ENCODE measurements around the gene POLR1A. TPM values are rescaled to one million over a fixed set of nuclear protein-coding genes. Genes with fewer than 3 reads are reported as not detected.
A peak's percentile ranks its signal among the peaks of the same experiment; 100 is the strongest.

Gene POLR1A
- total RNA-seq, 4 donors from 2014 or later = 15.3 to 22.3 (median 19.8) TPM

DNA sequence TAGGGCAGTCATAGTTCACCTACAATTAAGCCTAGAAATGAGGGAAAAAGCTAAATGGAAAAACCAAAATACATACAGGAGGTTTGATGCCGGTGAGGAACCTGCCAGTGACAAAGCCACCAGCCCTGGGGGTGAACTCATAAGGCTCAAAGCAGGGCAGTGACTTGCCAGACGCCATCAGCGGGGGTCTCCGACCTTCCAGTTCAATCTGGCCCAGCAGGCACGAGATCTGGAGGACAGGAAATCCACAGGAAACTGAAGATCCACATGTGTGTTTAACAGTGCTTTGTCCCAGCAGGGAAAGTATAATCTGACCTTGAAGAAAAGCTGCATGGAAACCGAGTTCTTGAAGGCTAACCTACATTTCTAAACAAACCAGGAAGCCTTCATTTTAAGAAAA lies 60.1 kb downstream of the POLR1A start:
- Histone ChIP-seq H3K4me1 (no peaks in the 10 kb centered on the region), H3K9me3 (no peaks in the 10 kb centered on the region), H3K27ac (no peak overlapping the region), H3K4me3 (no peak overlapping the region), H3K36me3 (peaks cover 2 to 100% (median 8%) of the 10 kb centered on the region in 3 donors), H3K27me3 (no peaks in the 10 kb centered on the region)
- 66 to 76% methylated on average over 6 of the region's 6 CpGs for WGBS, 2 donors
- TF ChIP-seq POLR2A (IDR thresholded peaks at IDR 0.05) (no peak), CTCF (IDR thresholded peaks at IDR 0.05) (no peak), EP300 (IDR thresholded peaks at IDR 0.05) (no peak)
- no peak for DNase-seq (ENCODE audit: low spot score in 2 of 2)

DNA sequence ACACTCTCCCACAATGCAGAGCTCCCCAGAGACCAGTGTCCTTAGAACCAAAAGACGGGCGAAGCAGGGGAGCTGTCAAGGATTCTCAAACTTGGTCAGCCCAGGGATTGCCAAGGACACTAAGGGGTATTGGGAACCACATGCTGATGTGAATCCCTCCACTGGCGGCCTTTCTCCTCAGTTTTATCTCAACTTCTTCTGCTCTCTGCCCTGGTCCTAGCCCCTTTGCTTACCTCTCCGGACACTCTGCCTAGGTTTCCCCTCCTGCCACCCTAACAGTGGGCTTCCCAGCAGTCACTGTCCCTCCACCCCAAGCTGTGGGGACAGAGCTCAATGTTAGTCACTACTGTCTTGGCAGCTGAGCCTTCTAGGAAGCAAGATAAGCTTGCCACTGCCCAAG lies 61.1 kb downstream of the POLR1A start:
- DNase-seq (ENCODE audit: low spot score in 2 of 2) = no peak
- no peaks in the 10 kb centered on the region for H3K27me3 ChIP-seq
- WGBS, 2 donors = 92 to 95% methylated on average over 4 of the region's 4 CpGs
- H3K36me3 ChIP-seq = peaks cover 2 to 100% (median 8%) of the 10 kb centered on the region in 3 donors
- H3K4me3 ChIP-seq = no peak overlapping the region
- H3K27ac ChIP-seq = no peak overlapping the region
- no peaks in the 10 kb centered on the region for H3K9me3 ChIP-seq
- TF ChIP-seq CTCF (IDR thresholded peaks at IDR 0.05) = no peak
- no peak for TF ChIP-seq POLR2A (IDR thresholded peaks at IDR 0.05)
- TF ChIP-seq EP300 (IDR thresholded peaks at IDR 0.05) = no peak
- H3K4me1 ChIP-seq = peaks cover 0 to under 1% (median 0%) of the 10 kb centered on the region in 4 donors

DNA sequence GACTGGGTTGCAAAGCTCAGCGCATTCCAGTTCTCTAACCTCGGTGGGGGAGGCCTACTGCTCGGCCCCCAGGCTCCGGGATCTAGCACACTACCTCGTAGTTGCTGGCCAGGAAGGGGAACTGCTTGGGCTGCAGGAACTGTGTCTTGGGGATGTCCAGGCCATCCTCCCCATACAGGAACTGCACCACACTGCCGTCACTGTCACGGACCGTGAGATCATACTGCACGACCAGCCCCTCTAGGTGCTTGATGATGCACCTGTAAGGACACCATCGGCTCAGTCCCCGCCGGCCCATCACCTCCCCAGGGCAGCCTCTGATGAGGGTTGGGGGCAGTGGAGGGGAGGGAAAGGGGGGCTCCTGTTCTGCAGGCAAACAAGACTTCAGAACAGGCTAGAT lies 61.6 kb downstream of the POLR1A start:
- Histone ChIP-seq H3K36me3 (peaks cover 2 to 100% (median 8%) of the 10 kb centered on the region in 3 donors), H3K27me3 (no peaks in the 10 kb centered on the region), H3K4me1 (peaks cover 0 to 6% (median 3%) of the 10 kb centered on the region in 4 donors), H3K4me3 (no peak overlapping the region), H3K9me3 (no peaks in the 10 kb centered on the region), H3K27ac (no peak overlapping the region)
- no peak for DNase-seq (ENCODE audit: low spot score in 2 of 2)
- TF ChIP-seq EP300 (IDR thresholded peaks at IDR 0.05) (no peak), CTCF (IDR thresholded peaks at IDR 0.05) (no peak), POLR2A (IDR thresholded peaks at IDR 0.05) (no peak)
- WGBS, 2 donors = 87 to 90% methylated on average over 8 to 12 of the region's 12 CpGs

DNA sequence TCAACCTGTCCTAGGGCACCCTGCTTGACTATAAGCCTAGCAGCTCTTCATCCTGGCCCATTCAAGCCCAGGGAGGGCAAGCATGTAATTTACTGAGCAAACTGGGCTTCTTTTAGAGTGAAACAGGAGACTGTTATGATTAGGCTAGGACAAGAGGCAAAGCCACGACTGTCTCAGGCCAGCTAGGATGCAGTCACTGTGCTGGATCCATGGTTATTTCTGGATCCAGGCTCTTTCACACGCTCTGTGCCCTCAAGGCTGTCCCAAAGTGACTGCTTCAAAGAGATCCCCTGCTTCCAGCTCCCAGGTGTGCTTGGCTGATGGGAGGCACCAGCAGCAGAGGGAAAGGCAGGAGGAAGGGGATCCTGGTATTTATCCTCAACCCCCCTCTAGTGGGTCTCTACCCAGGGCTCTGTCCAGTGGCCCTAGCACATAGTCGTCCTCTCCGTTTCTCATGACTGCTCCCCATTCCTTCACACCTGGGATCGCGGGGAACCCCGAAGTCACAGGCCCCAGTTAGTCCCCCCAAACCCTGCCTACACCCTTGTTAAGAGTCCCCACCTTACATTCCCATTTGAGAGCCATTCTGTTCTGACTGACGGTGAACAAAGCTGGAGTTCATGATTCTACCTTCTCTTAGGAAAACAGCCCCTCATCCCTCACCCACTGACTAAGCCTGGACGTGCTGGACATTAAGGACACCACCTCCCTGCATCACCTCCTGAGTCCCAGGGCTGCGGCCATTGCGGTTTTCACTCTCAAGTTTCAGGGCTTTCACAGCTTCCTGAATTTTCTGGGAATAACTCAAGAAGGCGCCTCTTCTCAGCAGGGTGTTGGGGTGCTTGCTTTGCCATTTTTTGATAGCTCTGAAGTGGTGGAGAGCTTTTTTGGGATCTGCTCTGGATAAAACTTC lies 63.2 kb downstream of the POLR1A start:
- Histone ChIP-seq H3K27me3 (no peaks in the 10 kb centered on the region), H3K27ac (no peak overlapping the region), H3K36me3 (peaks cover 2 to 93% (median 8%) of the 10 kb centered on the region in 3 donors), H3K4me3 (no peak overlapping the region), H3K9me3 (no peaks in the 10 kb centered on the region), H3K4me1 (peaks cover 4 to 21% (median 16%) of the 10 kb centered on the region in 4 donors)
- WGBS, 2 donors = 89 to 92% methylated on average over 12 of the region's 12 CpGs
- DNase-seq (ENCODE audit: low spot score in 2 of 2) = no peak
- TF ChIP-seq CTCF (IDR thresholded peaks at IDR 0.05) (no peak), POLR2A (IDR thresholded peaks at IDR 0.05) (no peak), EP300 (IDR thresholded peaks at IDR 0.05) (no peak)

GRCh38 chr2:86039963-86040655 lies 65.6 kb downstream of the POLR1A start:
- Histone ChIP-seq H3K27me3 (no peaks in the 10 kb centered on the region), H3K4me1 (peaks cover 10 to 45% (median 40%) of the 10 kb centered on the region in 4 donors), H3K36me3 (peaks cover 0 to 75% (median 8%) of the 10 kb centered on the region in 3 donors), H3K4me3 (no peak overlapping the region), H3K9me3 (no peaks in the 10 kb centered on the region), H3K27ac (peak overlapping the region in 2 of 4 donors; percentile 83 to 91)
- 91 to 93% methylated on average over 12 of the region's 12 CpGs for WGBS, 2 donors
- no peak for DNase-seq (ENCODE audit: low spot score in 2 of 2)
- TF ChIP-seq CTCF (IDR thresholded peaks at IDR 0.05) = no peak
- TF ChIP-seq POLR2A (IDR thresholded peaks at IDR 0.05) = no peak
- no peak for TF ChIP-seq EP300 (IDR thresholded peaks at IDR 0.05)

Data from tibial nerve (tissue), 4 donors.